Activated CD8-positive, alpha-beta T cell treated with anti-CD3 and anti-CD28 coated beads, Interleukin-2, amount 10 ng/mL, durations not matched to agents 7 days and 5 days (primary cell): ENCODE measurements around the gene BIRC6. TPM values are rescaled to one million over a fixed set of nuclear protein-coding genes. Genes with fewer than 3 reads are reported as not detected.
A peak's percentile ranks its signal among the peaks of the same experiment; 100 is the strongest.

ENCODE experiments used
- ATAC-seq: fragments of 150-1000 bp; cut with Tn5 transposase; one replicate; pipeline ENCODE4 v1.10.0; 2021; ENCODE audit warnings: moderate library complexity
- CTCF ChIA-PET: fragments of 350-600 bp; sonication (Branson Sonifier 250); formaldehyde crosslinking; loops from one replicate; lab custom pipeline; 2021; ENCODE audit warnings: antibody characterized with exemption; lab: Charles Lee
- POLR2A ChIA-PET: fragments of 350-600 bp; sonication (Branson Sonifier 250); formaldehyde crosslinking; loops from one replicate; lab custom pipeline; 2021; ENCODE audit warnings: antibody characterized with exemption; lab: Charles Lee
- DNase-seq: peaks from one replicate; pipeline ENCODE4 v3.0.0-alpha.2; 2020
- H3K27ac Mint-ChIP-seq: one replicate; pipeline ENCODE4 v1.8.0; 2021; ENCODE audit warnings: mild to moderate bottlenecking, mixed read lengths
- H3K27me3 Mint-ChIP-seq: one replicate; pipeline ENCODE4 v1.8.0; 2021; ENCODE audit warnings: low read depth, mixed read lengths
- H3K36me3 Mint-ChIP-seq: one replicate; pipeline ENCODE4 v1.8.0; 2021; ENCODE audit warnings: low read depth, mixed read lengths
- H3K4me1 Mint-ChIP-seq: one replicate; pipeline ENCODE4 v1.8.0; 2021; ENCODE audit warnings: low read depth, mixed read lengths
- H3K4me3 Mint-ChIP-seq: one replicate; pipeline ENCODE4 v1.8.0; 2021; ENCODE audit warnings: mild to moderate bottlenecking, mixed read lengths
- H3K9me3 Mint-ChIP-seq: one replicate; pipeline ENCODE4 v1.8.0; 2022; ENCODE audit warnings: mixed read lengths; ENCODE audit not compliant: insufficient read depth
- total RNA-seq, 2 experiments: library from RNA; stranded (reverse); gene quantifications; one replicate each; pipeline ENCODE4 v1.2.3, GENCODE V29; 2021

BIRC6 gene
- total RNA-seq, 2 experiments from 2014 or later = 105 to 106 TPM

- Mint-ChIP-seq H3K4me3 (no peak overlapping the region), H3K27ac (no peak overlapping the region), H3K36me3 (peaks cover 20% of the 10 kb centered on the region), H3K9me3 (no peaks in the 10 kb centered on the region), H3K27me3 (no peaks in the 10 kb centered on the region), H3K4me1 (peaks cover 19% of the 10 kb centered on the region)
- CTCF ChIA-PET = no interaction called here
- DNase-seq (no peak), ATAC-seq (no peak)
- POLR2A ChIA-PET = no interaction called here
Observed at GRCh38 chr2:32375228-32375892, 18.5 kb downstream of the BIRC6 start.

DNA sequence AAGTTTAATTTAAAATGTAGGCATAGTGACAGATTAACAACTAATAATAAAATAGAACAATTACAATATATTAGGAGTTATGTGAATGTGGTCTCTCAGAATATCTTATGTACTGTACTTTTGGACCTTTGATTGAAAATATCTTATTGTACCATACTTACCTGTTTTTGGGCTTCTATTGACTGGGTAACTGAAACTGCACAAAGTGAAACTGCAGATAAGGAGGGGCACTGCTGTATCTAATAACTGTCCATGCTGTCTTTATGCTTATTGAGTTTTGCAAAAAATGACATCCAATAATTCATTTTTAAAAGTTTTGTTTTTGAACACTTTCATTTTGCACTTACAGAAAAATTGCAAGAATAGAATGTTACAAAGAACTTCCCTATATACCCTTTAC lies 19.9 kb downstream of the BIRC6 start:
- CTCF ChIA-PET = interaction anchor here (1.0 kb wide), 1 partner anchor 16 kb away, joined by 3 read pairs; no protein-coding TSS in a partner anchor
- peaks cover 19% of the 10 kb centered on the region for H3K4me1 Mint-ChIP-seq
- ATAC-seq = no peak
- no peak overlapping the region for H3K27ac Mint-ChIP-seq
- H3K27me3 Mint-ChIP-seq = no peaks in the 10 kb centered on the region
- no peak for DNase-seq
- H3K9me3 Mint-ChIP-seq = no peaks in the 10 kb centered on the region
- POLR2A ChIA-PET = no interaction called here
- no peak overlapping the region for H3K4me3 Mint-ChIP-seq
- peaks cover 28% of the 10 kb centered on the region for H3K36me3 Mint-ChIP-seq

GRCh38 chr2:32377928-32378327 lies 21.1 kb downstream of the BIRC6 start:
- DNase-seq (no peak), ATAC-seq (no peak)
- no peaks in the 10 kb centered on the region for H3K9me3 Mint-ChIP-seq
- H3K36me3 Mint-ChIP-seq = peaks cover 30% of the 10 kb centered on the region
- ChIA-PET POLR2A (no interaction called here), CTCF (interaction anchor here (1.0 kb wide), 1 partner anchor 17 kb away, joined by 3 read pairs; no protein-coding TSS in a partner anchor)
- no peaks in the 10 kb centered on the region for H3K27me3 Mint-ChIP-seq
- peaks cover 19% of the 10 kb centered on the region for H3K4me1 Mint-ChIP-seq
- no peak overlapping the region for H3K4me3 Mint-ChIP-seq
- no peak overlapping the region for H3K27ac Mint-ChIP-seq

DNA sequence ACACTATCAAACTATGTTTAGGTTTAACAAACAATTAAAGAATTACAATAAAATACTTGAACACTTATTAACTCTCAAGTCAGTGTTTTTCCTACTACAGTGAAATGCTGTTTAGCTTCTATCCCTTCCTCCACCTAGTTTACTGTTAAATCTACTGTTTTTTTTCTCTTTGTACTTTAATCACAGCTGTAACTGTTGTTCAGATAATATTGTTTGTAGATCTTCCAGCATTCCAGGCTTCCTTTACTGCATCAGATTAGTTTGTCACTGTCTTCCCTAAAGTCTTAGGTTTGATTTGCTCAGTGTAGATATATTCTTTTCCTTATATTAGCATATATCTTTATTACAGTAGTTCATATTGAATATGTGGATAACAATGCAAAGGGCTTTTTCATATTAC lies 22.5 kb downstream of the BIRC6 start:
- Mint-ChIP-seq H3K4me1 (peaks cover 15% of the 10 kb centered on the region), H3K36me3 (peaks cover 29% of the 10 kb centered on the region), H3K27ac (no peak overlapping the region), H3K9me3 (no peaks in the 10 kb centered on the region), H3K4me3 (no peak overlapping the region), H3K27me3 (no peaks in the 10 kb centered on the region)
- CTCF ChIA-PET = interaction anchor here (1.3 kb wide), 1 partner anchor 9 kb away, joined by 6 read pairs; no protein-coding TSS in a partner anchor
- ATAC-seq = no peak
- POLR2A ChIA-PET = interaction anchor here (0.6 to 1.0 kb wide), 2 partner anchors 147 to 231 kb away, joined by 3 to 6 read pairs; no protein-coding TSS in a partner anchor
- DNase-seq = no peak

DNA sequence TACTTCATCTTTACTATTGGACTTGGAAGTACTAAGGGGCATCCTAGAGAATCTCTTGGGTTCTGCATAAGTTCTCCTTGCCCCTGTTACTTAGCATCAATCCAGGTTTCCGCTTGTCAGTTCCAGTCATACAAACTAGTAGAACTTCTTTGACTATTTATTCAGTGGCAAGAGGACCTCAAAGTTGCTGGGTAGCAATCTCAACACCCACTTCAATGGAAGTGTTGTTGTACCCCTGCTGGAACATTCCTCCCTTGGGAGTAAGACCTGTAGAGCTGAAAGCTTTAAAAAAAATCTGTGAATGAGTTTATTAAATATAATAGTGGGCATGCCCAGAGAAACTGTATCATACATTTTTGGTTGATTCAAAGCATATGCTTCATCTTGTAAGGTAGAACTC lies 27.0 kb downstream of the BIRC6 start:
- ChIA-PET POLR2A (no interaction called here), CTCF (no interaction called here)
- no peak for ATAC-seq
- Mint-ChIP-seq H3K27ac (no peak overlapping the region), H3K36me3 (peaks cover 50% of the 10 kb centered on the region), H3K4me1 (no peaks in the 10 kb centered on the region), H3K27me3 (no peaks in the 10 kb centered on the region), H3K9me3 (no peaks in the 10 kb centered on the region), H3K4me3 (no peak overlapping the region)
- no peak for DNase-seq

DNA sequence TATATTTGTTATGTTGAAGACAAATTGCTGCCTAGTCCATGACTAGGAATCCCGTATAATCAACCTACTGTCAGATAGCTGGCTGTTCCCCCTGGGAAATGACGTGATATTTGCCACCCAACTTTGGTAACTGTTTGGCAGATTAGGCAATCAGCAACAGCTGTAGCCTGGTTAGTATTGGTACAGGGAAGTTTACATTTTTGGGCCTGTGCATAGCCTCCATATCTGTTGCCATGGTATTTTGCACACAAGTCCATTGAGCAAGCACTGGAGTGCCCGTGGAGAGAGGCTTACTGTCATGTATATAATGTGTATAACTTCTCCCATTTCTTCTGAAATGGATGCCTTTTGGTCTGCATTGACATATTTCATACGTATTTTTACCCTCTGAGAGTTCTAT lies 27.7 kb downstream of the BIRC6 start:
- Mint-ChIP-seq H3K27ac (no peak overlapping the region), H3K36me3 (peaks cover 50% of the 10 kb centered on the region)

GRCh38 chr2:32386739-32387138 lies 29.9 kb downstream of the BIRC6 start:
- POLR2A ChIA-PET = no interaction called here
- CTCF ChIA-PET = no interaction called here
- H3K36me3 Mint-ChIP-seq = peaks cover 46% of the 10 kb centered on the region
- DNase-seq (no peak), ATAC-seq (no peak)
- no peak overlapping the region for H3K4me3 Mint-ChIP-seq
- no peak overlapping the region for H3K27ac Mint-ChIP-seq
- H3K4me1 Mint-ChIP-seq = no peaks in the 10 kb centered on the region
- no peaks in the 10 kb centered on the region for H3K9me3 Mint-ChIP-seq
- H3K27me3 Mint-ChIP-seq = no peaks in the 10 kb centered on the region

More for the DNA sequence above, 27.7 kb downstream of the BIRC6 start:
- DNase-seq (no peak), ATAC-seq (no peak)
- CTCF ChIA-PET = no interaction called here
- Mint-ChIP-seq H3K9me3 (no peaks in the 10 kb centered on the region), H3K4me1 (no peaks in the 10 kb centered on the region), H3K27me3 (no peaks in the 10 kb centered on the region), H3K4me3 (no peak overlapping the region)
- POLR2A ChIA-PET = interaction anchor here (0.6 kb wide), 1 partner anchor 119 kb away, joined by 3 read pairs; no protein-coding TSS in a partner anchor

DNA sequence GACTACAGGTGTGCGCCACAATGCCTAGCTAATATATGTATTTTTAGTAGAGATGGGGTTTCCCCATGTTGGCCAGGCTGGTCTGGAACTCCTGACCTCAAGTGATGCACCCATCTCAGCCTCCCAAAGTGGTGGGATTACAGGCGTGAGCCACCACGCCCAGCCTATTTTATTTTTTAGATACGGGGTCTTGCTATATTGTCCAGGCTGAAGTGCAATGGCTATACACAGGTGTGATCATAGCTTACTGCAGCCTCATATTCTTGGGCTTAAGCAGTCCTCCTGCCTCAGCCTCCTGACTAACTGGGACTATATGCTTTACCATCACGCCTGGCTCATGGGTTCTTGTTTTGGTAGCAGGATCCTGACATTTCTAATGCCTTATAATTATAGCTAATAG lies 42.4 kb downstream of the BIRC6 start:
- ATAC-seq = no peak
- Mint-ChIP-seq H3K4me1 (peaks cover 3% of the 10 kb centered on the region), H3K36me3 (peaks cover 41% of the 10 kb centered on the region), H3K9me3 (no peaks in the 10 kb centered on the region), H3K27me3 (no peaks in the 10 kb centered on the region), H3K4me3 (no peak overlapping the region), H3K27ac (no peak overlapping the region)
- CTCF ChIA-PET = no interaction called here
- no peak for DNase-seq
- POLR2A ChIA-PET = no interaction called here

DNA sequence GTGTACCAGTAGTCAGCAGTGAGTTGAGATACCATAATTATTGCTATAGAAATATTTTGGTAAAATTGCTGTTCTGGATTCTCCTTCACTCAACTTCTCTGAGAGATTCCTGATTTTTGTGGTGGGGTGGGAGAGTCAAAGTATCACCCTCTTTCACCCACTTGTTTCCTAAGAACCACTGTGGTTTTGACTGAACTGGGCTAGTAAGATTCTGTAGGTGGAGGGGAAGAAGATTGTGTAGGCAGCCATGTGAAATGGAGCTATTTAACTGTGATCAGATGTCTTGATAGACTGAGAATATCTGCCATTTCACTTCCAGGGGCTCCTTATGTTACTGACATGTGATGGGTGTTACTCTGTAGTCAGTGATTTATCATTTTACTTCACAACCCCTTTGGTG lies 45.3 kb downstream of the BIRC6 start:
- Mint-ChIP-seq H3K27me3 (no peaks in the 10 kb centered on the region), H3K4me3 (no peak overlapping the region), H3K36me3 (peaks cover 33% of the 10 kb centered on the region), H3K4me1 (peaks cover 3% of the 10 kb centered on the region), H3K27ac (peak overlapping the region; percentile 7), H3K9me3 (no peaks in the 10 kb centered on the region)
- CTCF ChIA-PET = no interaction called here
- POLR2A ChIA-PET = no interaction called here
- DNase-seq (no peak), ATAC-seq (no peak)

DNA sequence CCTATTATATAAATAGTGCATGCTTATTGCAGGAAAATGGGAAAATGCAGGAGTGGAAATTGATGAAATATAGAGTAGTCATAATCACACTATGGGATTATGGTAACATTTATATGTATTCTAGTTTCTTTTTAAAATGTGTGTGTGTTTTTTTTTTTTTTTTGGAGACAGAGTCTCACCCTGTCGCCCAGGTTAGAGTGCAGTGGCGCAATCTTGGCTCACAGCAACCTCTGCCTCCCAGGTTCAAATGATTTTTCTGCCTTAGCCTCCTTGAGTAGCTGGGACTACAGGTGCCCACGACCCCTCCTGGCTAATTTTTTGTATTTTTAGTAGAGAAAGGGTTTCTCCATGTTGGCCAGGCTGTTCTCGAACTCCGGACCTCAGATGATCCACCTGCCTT lies 47.0 kb downstream of the BIRC6 start:
- peaks cover 3% of the 10 kb centered on the region for H3K4me1 Mint-ChIP-seq
- peaks cover 28% of the 10 kb centered on the region for H3K36me3 Mint-ChIP-seq
- H3K27ac Mint-ChIP-seq = no peak overlapping the region
- H3K4me3 Mint-ChIP-seq = no peak overlapping the region
- DNase-seq = no peak
- ATAC-seq = no peak
- ChIA-PET POLR2A (no interaction called here), CTCF (no interaction called here)
- H3K27me3 Mint-ChIP-seq = no peaks in the 10 kb centered on the region
- no peaks in the 10 kb centered on the region for H3K9me3 Mint-ChIP-seq

DNA sequence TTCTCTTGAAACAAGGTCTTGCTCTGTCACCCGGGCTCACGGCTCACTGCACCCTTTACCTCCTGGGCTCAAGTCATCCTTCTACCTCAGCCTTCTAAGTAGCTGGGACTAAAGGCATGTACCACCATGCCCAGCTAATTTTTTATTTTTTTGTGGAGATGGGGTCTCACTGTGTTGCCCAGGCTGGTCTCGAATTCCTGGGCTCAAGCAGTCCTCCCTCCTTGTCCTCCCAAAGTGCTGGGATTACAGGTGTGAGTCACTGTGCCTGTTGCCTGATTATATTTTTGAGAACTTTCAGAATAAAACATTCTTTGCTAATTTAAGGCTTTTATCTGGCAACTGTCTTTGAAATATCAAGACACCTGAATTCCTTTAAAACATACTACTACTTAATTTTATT lies 47.9 kb downstream of the BIRC6 start:
- H3K27ac Mint-ChIP-seq = no peak overlapping the region
- no peaks in the 10 kb centered on the region for H3K27me3 Mint-ChIP-seq
- H3K36me3 Mint-ChIP-seq = peaks cover 33% of the 10 kb centered on the region
- no peaks in the 10 kb centered on the region for H3K9me3 Mint-ChIP-seq
- no peak for ATAC-seq
- DNase-seq = no peak
- H3K4me3 Mint-ChIP-seq = no peak overlapping the region
- POLR2A ChIA-PET = no interaction called here
- peaks cover 3% of the 10 kb centered on the region for H3K4me1 Mint-ChIP-seq
- CTCF ChIA-PET = no interaction called here

- no peaks in the 10 kb centered on the region for H3K27me3 Mint-ChIP-seq
- H3K4me1 Mint-ChIP-seq = peaks cover 2% of the 10 kb centered on the region
Observed at GRCh38 chr2:32416519-32416918, 59.7 kb downstream of the BIRC6 start.

More at GRCh38 chr2:32416519-32416918, 59.7 kb downstream of the BIRC6 start:
- peaks cover 40% of the 10 kb centered on the region for H3K36me3 Mint-ChIP-seq
- POLR2A ChIA-PET = no interaction called here
- H3K27ac Mint-ChIP-seq = no peak overlapping the region
- no peak overlapping the region for H3K4me3 Mint-ChIP-seq
- DNase-seq = no peak
- CTCF ChIA-PET = no interaction called here
- no peak for ATAC-seq
- H3K9me3 Mint-ChIP-seq = no peaks in the 10 kb centered on the region
